H1 (cell line): ENCODE data around the gene CTNND2. TPM values are rescaled to one million over a fixed set of nuclear protein-coding genes. Genes with fewer than 3 reads are reported as not detected.

Experiments used
- CTCF ChIA-PET: fragments of 300-600 bp; sonication (Branson Sonifier 250); formaldehyde crosslinking; loops from one replicate; lab custom pipeline; 2021; ENCODE audit not compliant: partially characterized antibody; lab: Charles Lee
- POLR2A ChIA-PET: fragments of 300-600 bp; sonication (Branson Sonifier 250); formaldehyde crosslinking; loops from one replicate; lab custom pipeline; 2021; ENCODE audit warnings: inconsistent platforms; ENCODE audit not compliant: partially characterized antibody; lab: Charles Lee
- DNase-seq, 2 experiments: peaks; one replicate each; pipeline versions ENCODE4 v3.0.0 to v3.0.0-alpha.2; 2010 to 2022; ENCODE audit warnings: low spot score in 2 of 2, low read depth in 1 of 2, mixed read lengths in 1 of 2
- FAIRE-seq: peaks from 2 replicates; lab custom pipeline; 2011; peaks lifted over from hg19 to GRCh38; lab: Jason Lieb, UNC
- H2AFZ ChIP-seq: 2 replicates; pipeline ENCODE4 v1.8.1; 2012; ENCODE audit warnings: low read length, inconsistent platforms
- H2AK5ac ChIP-seq: 2 replicates; pipeline ENCODE4 v1.6.1; 2013; ENCODE audit warnings: low read depth, low read length
- H2BK120ac ChIP-seq: replicated peaks from 2 replicates; pipeline ENCODE3; 2013; ENCODE audit warnings: low read depth, low read length, inconsistent platforms
- H2BK12ac ChIP-seq: 2 replicates; pipeline ENCODE4 v1.6.1; 2013; ENCODE audit warnings: low read depth, low read length
- H2BK15ac ChIP-seq: 2 replicates; pipeline ENCODE4 v1.6.1; 2013; ENCODE audit warnings: low read length
- H2BK20ac ChIP-seq: 2 replicates; pipeline ENCODE4 v1.6.1; 2013; ENCODE audit warnings: low read length
- H2BK5ac ChIP-seq: 2 replicates; pipeline ENCODE4 v1.6.1; 2013; ENCODE audit warnings: low read depth, low read length
- H3K14ac ChIP-seq: 2 replicates; pipeline ENCODE4 v1.6.1; 2013; ENCODE audit warnings: inconsistent platforms; ENCODE audit not compliant: insufficient read length
- H3K18ac ChIP-seq: 2 replicates; pipeline ENCODE4 v1.6.1; 2013; ENCODE audit warnings: low read length; ENCODE audit errors: extremely low read depth
- H3K23ac ChIP-seq: 2 replicates; pipeline ENCODE4 v1.6.1; 2013; ENCODE audit warnings: inconsistent platforms; ENCODE audit not compliant: insufficient read length
- H3K23me2 ChIP-seq: 2 replicates; pipeline ENCODE4 v1.6.1; 2013; ENCODE audit warnings: low read depth, low read length
- H3K27ac ChIP-seq: 2 replicates; pipeline ENCODE4 v1.6.1; 2011; ENCODE audit warnings: low read depth, low read length, inconsistent platforms
- H3K27me3 ChIP-seq, 4 experiments: replicated peaks in 1 of 4; 1 replicate in 1 of 4; 2 replicates in 3 of 4; pipeline versions ENCODE4 v1.6.1 to v1.8.1; 2011 to 2013; ENCODE audit warnings: low read length in 3 of 4, mild to moderate bottlenecking in 3 of 4, inconsistent platforms in 2 of 4, mixed read lengths in 2 of 4, moderate library complexity in 1 of 4; ENCODE audit not compliant: control insufficient read depth in 3 of 4, insufficient read depth in 3 of 4; ENCODE audit errors: extremely low read depth in 1 of 4
- H3K36me3 ChIP-seq, 4 experiments: 2 replicates each; pipeline versions ENCODE4 v1.6.1 to v1.8.1; 2011 to 2013; ENCODE audit warnings: mild to moderate bottlenecking in 4 of 4, low read length in 3 of 4, moderate library complexity in 2 of 4, control low read depth in 1 of 4, inconsistent platforms in 1 of 4; ENCODE audit not compliant: insufficient read depth in 4 of 4, control insufficient read depth in 2 of 4
- H3K4ac ChIP-seq: replicated peaks from 2 replicates; pipeline ENCODE3; 2013; ENCODE audit warnings: low read length, low read depth, mixed read lengths, inconsistent platforms; ENCODE audit not compliant: insufficient read length
- H3K4me1 ChIP-seq, 4 experiments: replicated peaks in 1 of 4; 1 replicate in 1 of 4; 2 replicates in 3 of 4; pipeline versions ENCODE4 v1.6.1 to v1.8.1; 2011 to 2013; ENCODE audit warnings: low read length in 3 of 4, inconsistent platforms in 2 of 4, mixed read lengths in 1 of 4; ENCODE audit not compliant: insufficient read depth in 4 of 4, control insufficient read depth in 3 of 4
- H3K4me2 ChIP-seq, 2 experiments: 2 replicates each; pipeline versions ENCODE4 v1.6.1 to v1.8.1; 2011 to 2013; ENCODE audit warnings: low read depth in 2 of 2, low read length in 2 of 2, control low read depth in 1 of 2, inconsistent platforms in 1 of 2, mild to moderate bottlenecking in 1 of 2; ENCODE audit not compliant: insufficient read depth in 1 of 2
- H3K4me3 ChIP-seq, 4 experiments: fragments of 200-600, 300-600 bp in 1 of 4; sonication (generic), shearing (Covaris generic), sonication (Bioruptor Twin) in 1 of 4; 2 replicates each; pipeline versions ENCODE4 v1.5.1 to v1.8.1; 2011 to 2016; ENCODE audit warnings: low read length in 4 of 4, low read depth in 3 of 4, control low read depth in 2 of 4, inconsistent platforms in 2 of 4, mild to moderate bottlenecking in 2 of 4, mixed read lengths in 1 of 4, moderate library complexity in 1 of 4; ENCODE audit not compliant: insufficient read depth in 2 of 4; ENCODE audit errors: extremely low read depth in 1 of 4
- H3K56ac ChIP-seq: replicated peaks from 2 replicates; pipeline ENCODE3; 2013; ENCODE audit warnings: low read depth, mild to moderate bottlenecking, mixed read lengths, low read length, inconsistent platforms; ENCODE audit not compliant: insufficient read length
- H3K79me1 ChIP-seq: 2 replicates; pipeline ENCODE4 v1.6.1; 2013; ENCODE audit warnings: low read depth, low read length, control low read depth
- H3K79me2 ChIP-seq, 2 experiments: 2 replicates each; pipeline versions ENCODE4 v1.6.1 to v1.8.1; 2012 to 2013; ENCODE audit warnings: low read length in 2 of 2, mild to moderate bottlenecking in 2 of 2, inconsistent platforms in 1 of 2; ENCODE audit not compliant: insufficient read depth in 2 of 2, control insufficient read depth in 1 of 2
- H3K9ac ChIP-seq, 4 experiments: replicated peaks in 1 of 4; 1 replicate in 1 of 4; 2 replicates in 3 of 4; pipeline versions ENCODE4 v1.6.1 to v1.8.1; 2011 to 2013; ENCODE audit warnings: low read depth in 3 of 4, low read length in 3 of 4, control low read depth in 2 of 4, mild to moderate bottlenecking in 2 of 4, moderate library complexity in 2 of 4, inconsistent platforms in 1 of 4; ENCODE audit errors: extremely low read depth in 1 of 4
- H3K9me3 ChIP-seq, 2 experiments: 2 replicates each; pipeline versions ENCODE4 v1.6.1 to v1.8.1; 2012 to 2013; ENCODE audit warnings: mild to moderate bottlenecking in 2 of 2, moderate library complexity in 2 of 2, control low read depth in 1 of 2, inconsistent platforms in 1 of 2, low read depth in 1 of 2, low read length in 1 of 2, mixed read lengths in 1 of 2; ENCODE audit not compliant: insufficient read depth in 2 of 2
- H4K20me1 ChIP-seq, 2 experiments: replicated peaks in 1 of 2; 2 replicates each; pipeline versions ENCODE3 to v1.8.1; 2011 to 2013; ENCODE audit warnings: inconsistent platforms in 2 of 2, low read length in 2 of 2, mild to moderate bottlenecking in 1 of 2; ENCODE audit not compliant: insufficient read depth in 2 of 2, control insufficient read depth in 1 of 2
- H4K5ac ChIP-seq: 2 replicates; pipeline ENCODE4 v1.6.1; 2013; ENCODE audit warnings: low read length, low read depth, mixed read lengths, inconsistent platforms; ENCODE audit not compliant: insufficient read length
- H4K8ac ChIP-seq: 2 replicates; pipeline ENCODE4 v1.8.0; 2013; ENCODE audit warnings: mild to moderate bottlenecking, moderate library complexity, low read length, inconsistent platforms; ENCODE audit not compliant: insufficient read depth; ENCODE audit errors: extremely low read depth
- H4K91ac ChIP-seq: replicated peaks from 2 replicates; pipeline ENCODE3; 2013; ENCODE audit warnings: low read length, mixed read lengths, inconsistent platforms; ENCODE audit not compliant: insufficient read length
- CEBPB ChIP-seq: IDR thresholded peaks from 2 replicates; pipeline ENCODE4 v1.6.1; 2012; ENCODE audit warnings: low read depth, low read length
- EP300 ChIP-seq, 2 experiments: IDR thresholded peaks; 1 replicate in 1 of 2; 2 replicates in 1 of 2; pipeline ENCODE4 v1.6.1; 2011 to 2012; ENCODE audit warnings: low read depth in 2 of 2, low read length in 2 of 2, mild to moderate bottlenecking in 2 of 2, borderline replicate concordance in 1 of 2, inconsistent platforms in 1 of 2, moderate library complexity in 1 of 2
- FOSL1 ChIP-seq: IDR thresholded peaks from 2 replicates; pipeline ENCODE4 v1.6.1; 2011; ENCODE audit warnings: mild to moderate bottlenecking, low read depth, low read length, moderate library complexity; ENCODE audit not compliant: insufficient read depth
- JUN ChIP-seq: IDR thresholded peaks from 2 replicates; pipeline ENCODE4 v1.6.1; 2011; ENCODE audit warnings: low read depth, mild to moderate bottlenecking, improper control_type of control experiment, low read length
- KDM5A ChIP-seq: fragments of 200-600 bp; IDR thresholded peaks from 2 replicates; pipeline ENCODE4 v1.7.1; 2012; ENCODE audit warnings: mild to moderate bottlenecking, low read length, inconsistent platforms, mixed read lengths
- RFX5 ChIP-seq: IDR thresholded peaks from 2 replicates; pipeline ENCODE4 v1.6.1; 2011; ENCODE audit warnings: low read depth, low read length, improper control_type of control experiment, borderline replicate concordance
- TAF7 ChIP-seq: optimal IDR thresholded peaks from 2 replicates; pipeline ENCODE3; 2011; ENCODE audit warnings: low read depth, mild to moderate bottlenecking, inconsistent platforms, low read length, moderate library complexity, borderline replicate concordance
- WGBS, 2 experiments: shearing (Covaris generic) in 1 of 2; methylation state at CpG; one replicate each; pipeline versions ENCODE4 v1.1.6 to v1.1.7; 2013 to 2015; ENCODE audit warnings: low lambda C conversion rate in 2 of 2, mixed read lengths in 2 of 2, inconsistent platforms in 1 of 2, low coverage in 1 of 2, missing lambda C conversion rate in 1 of 2; ENCODE audit not compliant: insufficient replicate concordance in 2 of 2, insufficient coverage in 1 of 2, insufficient read length in 1 of 2; ENCODE audit errors: extremely low coverage in 1 of 2, missing lambda C conversion rate in 1 of 2; 5-methylcytosine and 5-hydroxymethylcytosine counted together
- polyA plus RNA-seq, 7 experiments: library from polyadenylated mRNA; depleted of rRNA in 3 of 7; stranded (reverse) in 5 of 7; unstranded in 2 of 7; fragments of >200 nt in 5 of 7; fragments of 200-250 nt in 2 of 7; gene quantifications; 1 replicate in 5 of 7; 2 replicates in 1 of 7; 4 replicates in 1 of 7; pipeline versions ENCODE4 v1.2.1 to v1.2.3, GENCODE V29; 2011 to 2013; ENCODE audit warnings: missing spikeins in 2 of 7, mixed read lengths in 2 of 7
- total RNA-seq: library from RNA; stranded (reverse); fragmentation: NEBNext Ultra II Directional; extraction: Animal tissue kit (Norgen Biotek cat#: 25700); gene quantifications from 2 replicates; pipeline ENCODE4 v1.2.1, GENCODE V29; 2021

The CTNND2 gene
- total and polyA plus RNA-seq, 2 of the 8 experiments (the other 6 are each of a cell fraction or from before 2014, with no cell fraction given): 7.4 to 14.2 TPM

GRCh38 chr5:11105696-11106095, 798.5 kb downstream of the CTNND2 start:
- Histone ChIP-seq H3K23ac (no peak overlapping the region), H2BK120ac (no peak overlapping the region), H3K36me3 (no peaks in the 10 kb centered on the region), H2BK15ac (no peak overlapping the region), H4K91ac (no peak overlapping the region), H3K23me2 (no peaks in the 10 kb centered on the region), H4K5ac (no peak overlapping the region), H3K14ac (no peak overlapping the region), H3K4me1 (0 out of 7 replicates have a peak, but pooled peaks cover 0 to 2% (median 0%) of the 10 kb centered on the region in 4 experiments), H4K8ac (no peak overlapping the region), H2BK5ac (no peak overlapping the region), H2AK5ac (no peak overlapping the region), H2AFZ (no peak overlapping the region), H3K9me3 (no peaks in the 10 kb centered on the region), H3K79me2 (no peaks in the 10 kb centered on the region), H3K4me3 (no peak overlapping the region), H3K27ac (no peak overlapping the region), H3K4ac (no peak overlapping the region), H3K9ac (no peak overlapping the region), H3K27me3 (no peaks in the 10 kb centered on the region), H2BK12ac (no peak overlapping the region), H2BK20ac (no peak overlapping the region), H3K4me2 (no peak overlapping the region), H4K20me1 (no peaks in the 10 kb centered on the region), H3K56ac (no peak overlapping the region), H3K79me1 (no peaks in the 10 kb centered on the region), H3K18ac (no peak overlapping the region)
- no peak for FAIRE-seq
- 91% methylated on average over 8 of the region's 8 CpGs; no CpG with 5 or more reads in 1 of the 2 experiments for WGBS, 2 experiments
- no peak for DNase-seq
- ChIA-PET CTCF (interaction anchor here (0.8 kb wide), 1 partner anchor 12 kb away, joined by 3 read pairs; no protein-coding TSS in a partner anchor), POLR2A (no interaction called here)
- TF ChIP-seq CEBPB: no peak
- TF ChIP-seq TAF7: no peak
- no peak for TF ChIP-seq JUN
- no peak for TF ChIP-seq EP300 (IDR thresholded peaks at IDR 0.05; ENCODE audit: borderline replicate concordance in 1 of 2, low read depth in 2 of 2, low read length in 2 of 2)
- no peak for TF ChIP-seq FOSL1
- no peak for TF ChIP-seq RFX5
- TF ChIP-seq KDM5A: no peak
